Nephron (organoid): ENCODE results near the gene MESD.

ENCODE experiments used
- H3K27ac Mint-ChIP-seq, 3 experiments: 2 replicates each; pipeline ENCODE4 v1.8.0; 2020; ENCODE audit warnings: mixed read lengths in 3 of 3, mild to moderate bottlenecking in 2 of 3, moderate library complexity in 1 of 3
- H3K27me3 Mint-ChIP-seq: 2 replicates; pipeline ENCODE4 v1.8.0; 2021; ENCODE audit warnings: low read depth, mild to moderate bottlenecking, moderate library complexity, mixed read lengths
- H3K36me3 Mint-ChIP-seq: 2 replicates; pipeline ENCODE4 v1.8.0; 2020; ENCODE audit warnings: low read depth, mixed read lengths
- H3K4me1 Mint-ChIP-seq: 2 replicates; pipeline ENCODE4 v1.8.0; 2020; ENCODE audit warnings: mixed read lengths
- H3K4me3 Mint-ChIP-seq, 3 experiments: 2 replicates each; pipeline ENCODE4 v1.8.0; 2020; ENCODE audit warnings: mild to moderate bottlenecking in 3 of 3, mixed read lengths in 3 of 3, moderate library complexity in 2 of 3
- H3K9me3 Mint-ChIP-seq: 2 replicates; pipeline ENCODE4 v1.8.0; 2020; ENCODE audit warnings: mixed read lengths
- TF ChIP-seq, protein P1 (sequence below), 3 experiments: fragments of 200-600 bp; sonication (generic); IDR thresholded peaks; one replicate each; pipeline ENCODE4 v1.5.0; 2021; ENCODE audit warnings: antibody characterized with exemption in 3 of 3; ENCODE audit not compliant: unreplicated experiment in 3 of 3

Gene MESD

DNA sequence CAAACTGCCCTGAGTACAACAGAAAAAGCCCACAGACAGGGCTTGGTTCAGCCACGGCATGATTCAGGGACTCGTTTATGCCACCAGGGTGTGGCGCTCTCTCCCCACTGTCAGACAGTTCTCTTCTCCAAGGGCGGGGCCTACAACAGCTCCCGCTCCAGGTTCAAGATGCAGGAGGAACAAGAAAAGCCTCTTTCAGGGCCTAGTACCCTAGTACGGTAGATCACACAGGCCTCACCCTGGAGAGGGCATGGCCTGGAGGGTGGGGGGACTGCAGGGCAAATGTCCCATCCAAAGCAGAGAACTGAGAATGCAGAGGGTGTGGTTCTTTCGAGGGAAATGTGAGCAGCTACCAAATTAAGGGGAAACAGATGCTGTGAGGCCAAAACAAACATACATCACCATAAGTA, 12.0 kb downstream of the MESD start:
- no peaks in the 10 kb centered on the region for H3K9me3 Mint-ChIP-seq
- no peak overlapping the region for H3K4me3 Mint-ChIP-seq
- no peak overlapping the region for H3K27ac Mint-ChIP-seq
- no peaks in the 10 kb centered on the region for H3K27me3 Mint-ChIP-seq
- H3K4me1 Mint-ChIP-seq, result peaks cover 20% of the 10 kb centered on the region
- TF ChIP-seq, protein P1, sequence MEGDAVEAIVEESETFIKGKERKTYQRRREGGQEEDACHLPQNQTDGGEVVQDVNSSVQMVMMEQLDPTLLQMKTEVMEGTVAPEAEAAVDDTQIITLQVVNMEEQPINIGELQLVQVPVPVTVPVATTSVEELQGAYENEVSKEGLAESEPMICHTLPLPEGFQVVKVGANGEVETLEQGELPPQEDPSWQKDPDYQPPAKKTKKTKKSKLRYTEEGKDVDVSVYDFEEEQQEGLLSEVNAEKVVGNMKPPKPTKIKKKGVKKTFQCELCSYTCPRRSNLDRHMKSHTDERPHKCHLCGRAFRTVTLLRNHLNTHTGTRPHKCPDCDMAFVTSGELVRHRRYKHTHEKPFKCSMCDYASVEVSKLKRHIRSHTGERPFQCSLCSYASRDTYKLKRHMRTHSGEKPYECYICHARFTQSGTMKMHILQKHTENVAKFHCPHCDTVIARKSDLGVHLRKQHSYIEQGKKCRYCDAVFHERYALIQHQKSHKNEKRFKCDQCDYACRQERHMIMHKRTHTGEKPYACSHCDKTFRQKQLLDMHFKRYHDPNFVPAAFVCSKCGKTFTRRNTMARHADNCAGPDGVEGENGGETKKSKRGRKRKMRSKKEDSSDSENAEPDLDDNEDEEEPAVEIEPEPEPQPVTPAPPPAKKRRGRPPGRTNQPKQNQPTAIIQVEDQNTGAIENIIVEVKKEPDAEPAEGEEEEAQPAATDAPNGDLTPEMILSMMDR (IDR thresholded peaks at IDR 0.05; ENCODE audit: unreplicated experiment in 3 of 3), result peak; percentile 39 to 62 (median 51)
- H3K36me3 Mint-ChIP-seq, result peaks cover 47% of the 10 kb centered on the region

DNA sequence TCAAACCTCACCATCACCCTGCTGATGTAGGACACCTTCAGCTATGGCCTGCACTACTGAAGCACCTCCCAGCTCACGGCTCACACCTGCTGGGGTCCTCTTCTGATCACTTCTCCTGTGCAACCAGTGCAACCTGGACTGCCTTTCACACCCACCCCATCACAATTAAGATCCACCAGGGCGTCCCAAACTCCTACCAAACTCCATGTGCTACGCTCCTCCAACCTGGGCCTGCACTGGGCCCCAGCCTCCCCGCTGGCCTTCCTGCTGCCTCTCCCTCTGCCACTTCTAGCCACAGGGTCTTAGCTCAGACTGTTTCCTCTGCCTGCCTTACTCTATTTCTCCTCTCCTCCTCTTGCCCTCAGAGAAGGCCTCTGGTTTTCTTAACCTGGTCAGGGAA, 12.8 kb downstream of the MESD start:
- H3K27me3 Mint-ChIP-seq, result no peaks in the 10 kb centered on the region

DNA sequence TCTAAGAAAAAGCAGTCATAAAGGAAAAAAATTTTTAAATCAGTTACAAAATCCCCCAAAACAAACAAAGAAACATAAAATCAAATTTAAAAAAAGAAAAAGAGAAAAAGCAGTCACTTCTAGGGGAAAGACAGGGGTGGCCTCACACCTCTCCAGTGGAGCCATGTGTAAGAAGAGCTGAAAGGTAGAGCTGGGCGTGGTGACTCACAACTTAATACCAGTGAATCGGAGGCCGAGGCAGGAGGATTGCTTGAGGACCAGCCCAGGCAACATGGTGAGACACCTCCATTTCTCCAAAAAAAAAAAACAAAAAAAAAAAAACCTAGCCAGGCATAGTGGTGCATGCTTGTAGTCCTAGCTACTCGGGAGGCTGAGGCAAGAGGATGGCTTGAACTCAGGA, 14.7 kb downstream of the MESD start:
- no peaks in the 10 kb centered on the region for H3K27me3 Mint-ChIP-seq
- H3K9me3 Mint-ChIP-seq, result no peaks in the 10 kb centered on the region
- no peak overlapping the region for H3K27ac Mint-ChIP-seq
- peaks cover 39% of the 10 kb centered on the region for H3K36me3 Mint-ChIP-seq
- TF ChIP-seq, protein P1 (IDR thresholded peaks at IDR 0.05; ENCODE audit: unreplicated experiment in 3 of 3), result no peak
- no peak overlapping the region for H3K4me3 Mint-ChIP-seq
- H3K4me1 Mint-ChIP-seq, result peaks cover 22% of the 10 kb centered on the region

More for the DNA sequence above, 12.8 kb downstream of the MESD start:
- Mint-ChIP-seq H3K4me1 (peaks cover 20% of the 10 kb centered on the region), H3K27ac (no peak overlapping the region), H3K36me3 (peaks cover 46% of the 10 kb centered on the region), H3K4me3 (no peak overlapping the region), H3K9me3 (no peaks in the 10 kb centered on the region)
- TF ChIP-seq, protein P1 (IDR thresholded peaks at IDR 0.05; ENCODE audit: unreplicated experiment in 3 of 3), result no peak

DNA sequence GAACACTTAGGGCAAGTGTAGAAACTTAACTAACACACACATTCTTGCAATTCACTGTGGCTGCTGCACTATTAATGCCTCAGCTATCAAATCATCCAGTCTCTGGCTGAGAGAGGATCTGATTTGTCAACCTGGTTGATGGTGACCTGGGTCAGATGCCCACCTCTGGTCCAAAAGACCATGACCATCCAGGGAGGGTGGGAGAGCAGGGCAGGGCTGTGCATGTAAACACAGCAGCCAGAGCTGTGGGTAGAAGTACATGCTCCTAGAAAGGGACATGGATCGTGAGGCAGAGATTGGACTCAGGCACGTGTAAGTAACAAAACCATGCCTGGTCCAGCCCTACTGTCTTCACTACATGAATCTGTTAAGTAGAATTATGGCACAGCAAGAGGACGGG, 17.3 kb downstream of the MESD start:
- peaks cover 16% of the 10 kb centered on the region for H3K36me3 Mint-ChIP-seq
- TF ChIP-seq, protein P1 (IDR thresholded peaks at IDR 0.05; ENCODE audit: unreplicated experiment in 3 of 3), result no peak
- no peak overlapping the region for H3K27ac Mint-ChIP-seq
- peaks cover 26% of the 10 kb centered on the region for H3K4me1 Mint-ChIP-seq
- no peak overlapping the region for H3K4me3 Mint-ChIP-seq
- no peaks in the 10 kb centered on the region for H3K9me3 Mint-ChIP-seq
- no peaks in the 10 kb centered on the region for H3K27me3 Mint-ChIP-seq

DNA sequence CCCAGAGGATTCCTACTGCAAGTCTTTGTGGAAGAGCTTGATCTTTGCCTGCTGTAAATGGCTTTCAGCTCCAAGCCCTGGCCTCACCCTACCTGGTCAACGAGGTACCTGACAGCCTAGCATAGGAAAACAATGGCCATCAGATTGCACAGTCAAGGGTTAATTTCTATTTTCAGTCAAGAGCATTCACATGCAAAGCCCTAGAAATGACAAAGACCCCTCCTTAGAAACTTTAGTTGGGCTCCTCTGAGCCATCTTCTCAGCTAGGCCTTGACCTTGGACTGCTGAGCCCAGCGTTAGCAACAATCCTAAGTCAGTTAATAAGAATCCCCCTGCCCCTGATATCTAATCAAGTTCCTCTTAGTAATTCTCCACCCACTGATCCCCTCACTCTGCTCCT, 18.5 kb downstream of the MESD start:
- no peak overlapping the region for H3K27ac Mint-ChIP-seq
- peaks cover 4% of the 10 kb centered on the region for H3K9me3 Mint-ChIP-seq
- H3K4me1 Mint-ChIP-seq, result peaks cover 31% of the 10 kb centered on the region
- TF ChIP-seq, protein P1 (IDR thresholded peaks at IDR 0.05; ENCODE audit: unreplicated experiment in 3 of 3), result no peak
- no peaks in the 10 kb centered on the region for H3K27me3 Mint-ChIP-seq
- H3K4me3 Mint-ChIP-seq, result no peak overlapping the region
- H3K36me3 Mint-ChIP-seq, result peaks cover 19% of the 10 kb centered on the region

DNA sequence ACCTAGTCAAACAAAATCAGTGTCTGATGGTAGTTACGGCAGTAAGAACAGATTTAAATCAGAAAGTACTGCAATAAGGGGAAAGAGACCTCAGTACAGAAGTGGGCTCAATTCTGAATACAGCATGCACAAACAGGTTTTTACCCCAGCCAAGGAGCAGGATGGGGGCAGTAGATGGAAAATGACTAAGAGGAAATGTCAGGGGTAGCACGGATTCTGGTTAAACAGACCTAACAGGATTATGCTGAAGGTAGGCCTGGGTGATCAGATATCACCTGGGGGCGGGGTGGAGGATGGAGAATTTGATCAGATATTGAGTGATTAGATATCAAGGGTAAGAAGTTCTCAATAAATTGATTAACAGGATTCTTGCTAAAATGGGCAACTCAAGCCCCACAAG, 19.0 kb downstream of the MESD start:
- Mint-ChIP-seq H3K4me3 (no peak overlapping the region), H3K4me1 (peaks cover 31% of the 10 kb centered on the region), H3K9me3 (peaks cover 4% of the 10 kb centered on the region), H3K36me3 (peaks cover 19% of the 10 kb centered on the region), H3K27me3 (no peaks in the 10 kb centered on the region), H3K27ac (no peak overlapping the region)
- TF ChIP-seq, protein P1 (IDR thresholded peaks at IDR 0.05; ENCODE audit: unreplicated experiment in 3 of 3), result no peak
